Hypothalamus (tissue), 51 donors: ENCODE measurements around the gene HNF1B.
"Not testable (repeated sequence)": the region's sequence is repeated elsewhere in the genome, so short reads cannot be mapped to it uniquely, and the experiment has no call there.

Experiments used
- DNase-seq, 51 donors: peaks; one replicate each; lab custom pipeline; 2025; lab: John Stamatoyannopoulos, UW

HNF1B gene

GRCh38 chr17:37708008-37708615, 36.7 kb downstream of the HNF1B start:
- DNase-seq: no peak

GRCh38 chr17:37706446-37706845, 38.4 kb downstream of the HNF1B start:
- DNase-seq: no peak

DNA sequence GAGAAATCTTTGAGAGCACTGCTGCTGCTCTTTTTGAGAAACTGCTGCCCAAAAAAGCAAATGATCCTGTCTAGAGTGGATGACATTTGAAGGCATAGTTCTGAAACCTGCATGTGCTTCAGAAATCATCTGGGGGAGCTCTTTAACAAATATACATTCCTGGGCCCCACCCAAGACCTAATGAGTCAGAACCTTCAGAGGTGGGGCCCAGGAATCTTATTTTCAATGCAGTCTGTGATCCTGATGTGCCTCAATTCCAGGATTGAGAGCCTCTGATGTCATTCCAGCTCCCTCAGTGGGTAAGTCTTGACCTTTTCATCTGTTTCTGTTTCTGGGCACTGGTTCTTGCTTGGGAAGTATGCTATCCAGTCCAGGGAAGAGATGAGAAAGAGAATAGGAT, 42.3 kb downstream of the HNF1B start:
- DNase-seq: no peak

GRCh38 chr17:37701496-37701898, 43.4 kb downstream of the HNF1B start:
- peak in 2 of 51 donors; percentile 0 to 4 for DNase-seq

DNA sequence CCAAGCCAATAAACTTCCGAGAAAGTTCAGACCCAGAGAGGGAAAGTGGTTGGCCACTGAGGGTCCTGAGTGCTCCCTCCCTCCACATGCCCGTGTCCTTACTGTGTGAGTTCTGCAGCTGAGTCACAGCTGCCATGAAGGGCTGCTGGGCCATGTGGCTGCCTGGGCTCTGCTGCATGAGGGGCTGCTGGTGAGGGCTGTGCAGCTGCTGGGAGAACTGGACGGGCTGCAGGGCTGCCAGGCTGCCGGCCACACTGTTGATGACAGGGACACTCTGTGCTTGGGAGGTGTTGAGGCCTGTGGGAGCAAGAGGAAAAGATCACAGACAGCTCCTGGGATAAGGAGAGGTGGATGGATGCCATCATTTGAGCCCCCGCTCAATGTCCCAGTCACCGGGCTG, 44.0 kb downstream of the HNF1B start:
- no peak for DNase-seq

DNA sequence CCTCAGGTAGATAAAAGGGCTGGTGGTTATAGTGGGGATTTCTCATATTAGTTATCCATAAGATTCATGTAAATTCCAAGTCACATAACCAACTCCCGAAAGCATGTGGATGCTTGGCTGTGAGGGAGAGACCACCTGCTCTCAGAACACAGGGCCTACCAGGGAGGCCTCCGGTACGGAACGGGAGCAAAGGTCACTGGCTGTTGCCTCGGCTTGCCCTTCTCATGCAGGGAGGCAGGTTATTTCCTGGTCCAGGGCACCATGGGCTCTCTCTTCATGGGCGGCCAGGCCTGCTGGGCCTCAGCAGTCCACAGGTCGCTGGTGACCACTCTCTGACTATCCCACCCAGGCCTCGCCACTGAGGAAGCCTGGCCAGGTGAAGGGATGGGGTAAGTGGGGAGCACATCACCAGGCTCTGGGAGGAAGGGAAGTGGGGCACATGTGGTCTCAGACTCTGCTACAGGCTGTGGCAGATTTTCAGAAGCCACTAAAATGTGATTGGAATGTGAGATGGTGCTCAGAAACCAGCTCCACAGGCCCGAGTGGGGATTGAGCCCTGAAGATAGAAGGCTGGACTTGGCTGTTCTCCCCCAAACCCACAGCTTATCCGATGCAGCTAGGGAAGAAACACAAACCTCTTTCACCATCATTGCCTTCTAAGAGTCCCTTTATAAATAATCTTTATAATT, 45.4 kb downstream of the HNF1B start:
- no peak for DNase-seq

DNA sequence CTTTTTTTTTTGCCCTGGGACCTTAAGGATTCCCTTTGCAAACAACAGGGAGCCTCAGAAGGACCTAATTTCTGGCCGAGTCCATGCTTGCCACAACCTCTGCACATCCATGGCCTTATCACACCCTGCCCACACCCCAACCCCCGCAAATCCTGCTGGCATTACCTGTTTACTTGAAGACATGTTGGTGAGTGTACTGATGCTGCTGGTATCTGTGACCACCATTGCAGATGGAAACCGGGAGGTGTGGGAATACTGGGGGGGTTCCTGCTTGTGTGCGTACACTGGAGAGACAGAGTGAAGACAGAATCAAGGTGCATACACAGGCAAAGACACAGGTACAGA, 46.0 kb downstream of the HNF1B start:
- no peak for DNase-seq

DNA sequence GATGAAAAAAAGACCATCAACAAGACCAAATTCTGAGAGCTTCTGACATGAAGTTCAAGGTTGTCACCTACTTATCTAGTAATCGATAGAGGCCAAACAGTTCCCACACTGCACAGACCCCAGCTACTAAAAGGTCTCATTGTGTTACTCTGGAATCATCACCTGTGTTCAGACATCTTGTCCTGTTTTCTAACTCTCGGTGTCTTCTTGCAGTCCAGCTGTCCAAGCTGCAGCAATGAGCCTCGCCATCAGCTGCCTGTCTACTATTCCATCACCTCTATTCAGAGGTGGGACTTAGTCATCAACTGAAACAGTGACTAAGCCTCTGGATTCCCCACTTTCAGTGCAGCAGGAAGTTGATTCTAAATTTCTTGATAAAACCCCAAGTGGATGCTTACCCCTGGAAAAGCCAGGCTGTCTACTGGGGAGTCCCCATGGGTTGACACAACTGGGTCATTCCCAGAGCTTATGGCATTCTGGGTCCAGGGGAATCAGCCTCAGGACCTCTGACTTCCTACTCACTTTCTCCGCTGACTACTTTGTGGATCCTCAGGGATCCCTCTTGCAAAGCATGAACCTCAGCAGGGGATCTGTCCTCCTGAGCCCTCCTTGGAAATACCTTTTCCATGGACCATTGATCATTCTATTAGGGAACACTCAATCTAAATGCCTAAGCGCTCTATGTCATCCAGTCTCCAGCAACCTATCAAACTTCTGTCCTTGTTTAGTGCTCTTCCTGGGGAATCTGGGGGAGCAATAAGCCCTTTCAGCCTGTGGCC, 46.5 kb downstream of the HNF1B start:
- no peak for DNase-seq

DNA sequence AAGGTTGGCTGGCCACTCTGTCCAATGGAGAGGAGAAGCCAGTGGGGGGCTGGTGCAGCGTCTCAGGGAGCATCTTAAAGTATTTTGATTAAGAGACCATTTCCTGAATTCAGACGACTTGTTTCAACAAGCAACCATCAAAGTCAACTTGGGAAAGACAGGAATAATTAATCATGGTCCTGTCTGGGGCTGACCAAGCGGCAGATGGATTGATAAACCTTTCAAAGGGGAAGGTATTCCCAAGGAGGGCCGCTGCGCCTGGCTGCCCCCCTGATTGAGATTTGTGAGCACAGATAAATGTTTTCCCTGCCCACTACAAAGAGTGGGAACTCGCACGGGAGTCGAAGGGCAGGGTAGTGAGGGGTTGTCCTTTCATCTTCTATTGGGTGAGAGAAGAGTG, 47.5 kb downstream of the HNF1B start:
- no peak for DNase-seq

GRCh38 chr17:37696366-37696765, 48.5 kb downstream of the HNF1B start:
- DNase-seq: no peak

DNA sequence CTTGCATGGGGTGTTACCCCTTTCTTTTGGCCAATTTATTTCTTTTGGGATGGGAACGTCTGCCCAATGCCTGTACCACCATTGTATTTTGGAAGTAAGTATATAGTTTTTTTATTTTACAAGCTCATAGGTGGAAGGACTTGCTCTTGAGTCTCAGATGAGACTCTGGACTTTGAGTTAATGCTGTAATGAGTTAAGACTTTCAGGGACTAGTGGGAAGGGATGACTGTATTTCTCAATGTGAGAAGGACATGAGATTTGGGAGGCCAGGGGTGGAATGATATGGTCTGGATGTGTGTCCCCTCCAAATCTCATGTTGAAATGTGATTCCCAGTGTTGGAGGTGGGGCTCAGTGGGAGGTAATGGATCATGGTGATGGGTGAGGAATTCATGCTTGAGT, 49.1 kb downstream of the HNF1B start:
- DNase-seq: no peak

- DNase-seq: no peak
These were observed 50.1 kb downstream of the HNF1B start for GRCh38 chr17:37694734-37695133.

- no peak for DNase-seq
These were observed 51.5 kb downstream of the HNF1B start for GRCh38 chr17:37693328-37693727.

- DNase-seq: no peak
These were observed 53.1 kb downstream of the HNF1B start for GRCh38 chr17:37691807-37692206.

GRCh38 chr17:37689317-37689716, 55.5 kb downstream of the HNF1B start:
- DNase-seq: no peak

GRCh38 chr17:37683454-37683984, 61.3 kb downstream of the HNF1B start:
- DNase-seq: no peak

DNA sequence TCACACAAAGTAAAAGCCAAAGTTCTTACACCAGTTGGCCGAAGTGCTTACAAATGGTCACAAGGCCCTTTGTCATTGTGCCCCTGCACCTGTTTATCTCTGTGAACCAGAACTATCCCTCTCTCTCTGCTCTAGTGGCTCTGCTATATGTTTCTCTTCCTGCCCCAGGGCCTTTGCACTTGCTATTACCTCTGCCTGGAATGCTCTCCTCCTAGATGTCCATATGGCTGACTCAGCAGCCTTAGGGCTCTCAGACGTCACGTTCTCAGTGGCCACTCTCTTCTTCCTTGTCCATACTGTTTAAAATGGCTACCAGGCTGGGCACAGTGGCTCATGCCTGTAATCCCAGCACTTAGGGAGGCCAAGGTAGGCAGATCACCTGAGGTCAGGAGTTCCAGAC, 62.9 kb downstream of the HNF1B start:
- no peak for DNase-seq

GRCh38 chr17:37679995-37680394, 64.9 kb downstream of the HNF1B start:
- DNase-seq: not testable (repeated sequence)

GRCh38 chr17:37678036-37678435, 66.8 kb downstream of the HNF1B start:
- no peak for DNase-seq

DNA sequence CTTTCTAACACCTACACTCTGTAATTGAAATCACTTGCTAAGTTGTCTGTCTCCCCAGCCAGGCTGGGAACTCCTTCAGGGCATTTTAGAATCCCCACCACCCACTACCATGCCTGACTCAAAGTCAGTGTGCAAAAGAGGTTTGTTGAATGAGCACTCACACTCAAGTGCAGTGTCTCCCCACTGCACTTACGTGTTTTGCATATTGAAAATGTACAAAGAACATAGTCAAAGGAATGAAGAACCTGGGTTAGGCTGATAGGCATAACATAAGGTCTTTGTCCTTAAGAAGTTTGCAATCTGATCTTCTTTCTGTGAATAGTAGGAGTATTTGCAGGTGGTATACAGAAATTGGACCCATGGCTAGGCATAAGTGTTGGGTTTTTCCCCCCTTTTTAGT, 67.8 kb downstream of the HNF1B start:
- no peak for DNase-seq

DNA sequence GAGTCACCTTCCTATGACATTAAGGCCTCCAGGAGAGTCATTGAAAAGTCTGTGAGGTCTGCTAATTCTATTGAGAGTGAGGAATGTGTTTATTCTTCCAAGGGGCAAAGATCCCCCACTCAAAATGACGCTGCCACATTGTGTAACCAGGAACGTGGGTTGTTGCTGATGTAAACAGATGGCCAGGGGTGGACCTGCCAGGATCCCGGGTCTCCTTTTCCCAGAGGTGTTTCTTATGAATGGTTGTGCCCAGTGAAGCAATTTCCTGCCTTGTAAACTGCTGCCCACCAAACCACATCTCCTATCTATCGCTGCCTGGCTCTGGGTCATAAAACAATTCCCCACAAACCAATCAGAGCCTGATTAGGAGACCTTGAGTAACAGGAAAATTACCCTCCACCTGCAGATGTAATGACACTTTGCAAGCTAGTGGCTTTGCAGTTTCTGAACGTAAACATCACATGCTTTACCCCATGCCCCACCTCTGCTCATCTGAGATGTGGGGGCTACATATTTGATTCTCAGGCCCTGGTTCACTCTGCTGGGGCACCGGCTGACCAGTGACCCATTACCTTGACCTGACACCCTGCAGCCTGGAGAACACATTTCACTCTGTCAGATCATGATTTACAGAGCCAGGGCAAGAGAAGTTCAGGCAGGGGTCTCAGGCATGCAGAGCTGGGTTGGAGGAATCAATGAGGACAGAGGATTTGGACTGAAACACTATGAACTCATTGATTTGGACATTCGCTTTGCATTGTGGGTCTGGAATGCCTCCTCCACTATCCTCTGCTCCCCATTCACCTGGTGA, 68.5 kb downstream of the HNF1B start:
- no peak for DNase-seq
